ENCODE data around the gene PLCL1. TPM values are rescaled to one million over a fixed set of nuclear protein-coding genes. Genes with fewer than 3 reads are reported as not detected.
A peak's percentile ranks its signal among the peaks of the same experiment; 100 is the strongest.

Gene PLCL1
- total RNA-seq, 3 donors from 2014 or later = 1.6 to 10.6 (median 2.0) TPM

DNA sequence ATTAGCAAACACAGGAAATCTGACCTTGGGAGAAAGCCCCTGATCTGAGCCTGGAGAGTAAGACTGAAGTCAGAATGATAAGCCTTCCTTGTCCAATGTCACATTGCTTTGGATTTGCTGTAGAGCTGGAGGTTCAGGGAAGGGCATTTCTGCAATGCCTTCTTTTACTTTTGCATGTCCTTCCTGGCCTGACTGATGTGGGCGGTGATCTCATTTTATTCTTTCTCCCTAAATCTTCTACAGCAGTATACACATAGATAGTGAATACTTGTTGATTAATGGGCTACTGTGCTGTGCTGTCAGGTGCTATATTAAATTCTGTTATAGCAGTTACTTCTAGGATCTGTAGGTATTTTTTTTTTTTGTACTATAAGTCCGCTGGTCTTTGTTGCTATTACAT, 62.6 kb downstream of the PLCL1 start:
- Histone ChIP-seq H3K36me3 (ENCODE audit: low read depth) (no peaks in the 10 kb centered on the region), H3K4me3 (no peak overlapping the region), H3K4me1 (ENCODE audit: low read depth) (no peaks in the 10 kb centered on the region), H3K9me3 (no peaks in the 10 kb centered on the region)
- no peak for ATAC-seq
- TF ChIP-seq, protein P1, sequence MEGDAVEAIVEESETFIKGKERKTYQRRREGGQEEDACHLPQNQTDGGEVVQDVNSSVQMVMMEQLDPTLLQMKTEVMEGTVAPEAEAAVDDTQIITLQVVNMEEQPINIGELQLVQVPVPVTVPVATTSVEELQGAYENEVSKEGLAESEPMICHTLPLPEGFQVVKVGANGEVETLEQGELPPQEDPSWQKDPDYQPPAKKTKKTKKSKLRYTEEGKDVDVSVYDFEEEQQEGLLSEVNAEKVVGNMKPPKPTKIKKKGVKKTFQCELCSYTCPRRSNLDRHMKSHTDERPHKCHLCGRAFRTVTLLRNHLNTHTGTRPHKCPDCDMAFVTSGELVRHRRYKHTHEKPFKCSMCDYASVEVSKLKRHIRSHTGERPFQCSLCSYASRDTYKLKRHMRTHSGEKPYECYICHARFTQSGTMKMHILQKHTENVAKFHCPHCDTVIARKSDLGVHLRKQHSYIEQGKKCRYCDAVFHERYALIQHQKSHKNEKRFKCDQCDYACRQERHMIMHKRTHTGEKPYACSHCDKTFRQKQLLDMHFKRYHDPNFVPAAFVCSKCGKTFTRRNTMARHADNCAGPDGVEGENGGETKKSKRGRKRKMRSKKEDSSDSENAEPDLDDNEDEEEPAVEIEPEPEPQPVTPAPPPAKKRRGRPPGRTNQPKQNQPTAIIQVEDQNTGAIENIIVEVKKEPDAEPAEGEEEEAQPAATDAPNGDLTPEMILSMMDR (IDR thresholded peaks at IDR 0.05) = no peak
- intact Hi-C loops (cut with DNase I, micrococcal nuclease) = no loop called here
- DNase-seq = no peak

GRCh38 chr2:197867624-197868023, 63.2 kb downstream of the PLCL1 start:
- ATAC-seq (no peak), DNase-seq (no peak)
- H3K4me3 ChIP-seq = no peak overlapping the region
- no peaks in the 10 kb centered on the region for H3K4me1 ChIP-seq (ENCODE audit: low read depth)
- H3K9me3 ChIP-seq = no peaks in the 10 kb centered on the region
- intact Hi-C loops (cut with DNase I, micrococcal nuclease) = no loop called here
- TF ChIP-seq, protein P1 (IDR thresholded peaks at IDR 0.05) = no peak
- H3K36me3 ChIP-seq (ENCODE audit: low read depth) = no peaks in the 10 kb centered on the region

- TF ChIP-seq, protein P1 (IDR thresholded peaks at IDR 0.05) = no peak
- H3K4me3 ChIP-seq = no peak overlapping the region
- intact Hi-C loops (cut with DNase I, micrococcal nuclease) = no loop called here
- no peaks in the 10 kb centered on the region for H3K9me3 ChIP-seq
- no peaks in the 10 kb centered on the region for H3K4me1 ChIP-seq (ENCODE audit: low read depth)
- ATAC-seq = no peak
- no peak for DNase-seq
- no peaks in the 10 kb centered on the region for H3K36me3 ChIP-seq (ENCODE audit: low read depth)
Measured at GRCh38 chr2:197868206-197868605, 63.8 kb downstream of the PLCL1 start.

- no peak for ATAC-seq
- Histone ChIP-seq H3K36me3 (ENCODE audit: low read depth) (no peaks in the 10 kb centered on the region), H3K4me1 (ENCODE audit: low read depth) (no peaks in the 10 kb centered on the region), H3K4me3 (no peak overlapping the region), H3K9me3 (no peaks in the 10 kb centered on the region)
- TF ChIP-seq, protein P1 (IDR thresholded peaks at IDR 0.05) = no peak
- intact Hi-C loops (cut with DNase I, micrococcal nuclease) = no loop called here
- no peak for DNase-seq
Measured at GRCh38 chr2:197869041-197869440, 64.6 kb downstream of the PLCL1 start.

- no peaks in the 10 kb centered on the region for H3K9me3 ChIP-seq
- TF ChIP-seq, protein P1 (IDR thresholded peaks at IDR 0.05) = no peak
- no peaks in the 10 kb centered on the region for H3K36me3 ChIP-seq (ENCODE audit: low read depth)
- intact Hi-C loops (cut with DNase I, micrococcal nuclease) = no loop called here
- peak; percentile 20 for ATAC-seq
- H3K4me3 ChIP-seq = no peak overlapping the region
- H3K4me1 ChIP-seq (ENCODE audit: low read depth) = no peaks in the 10 kb centered on the region
- DNase-seq = no peak
Measured at GRCh38 chr2:197869501-197870111, 65.2 kb downstream of the PLCL1 start.

- ATAC-seq (no peak), DNase-seq (no peak)
- Histone ChIP-seq H3K9me3 (no peaks in the 10 kb centered on the region), H3K4me3 (no peak overlapping the region), H3K4me1 (ENCODE audit: low read depth) (no peaks in the 10 kb centered on the region), H3K36me3 (ENCODE audit: low read depth) (no peaks in the 10 kb centered on the region)
- TF ChIP-seq, protein P1 (IDR thresholded peaks at IDR 0.05) = no peak
- intact Hi-C loops (cut with DNase I, micrococcal nuclease) = no loop called here
Measured at GRCh38 chr2:197870137-197870536, 65.7 kb downstream of the PLCL1 start.

Measured in mucosa of descending colon (tissue), 3 donors.